Neural progenitor cell (in vitro differentiated cells): ENCODE measurements around the gene KATNBL1. TPM values are rescaled to one million over a fixed set of nuclear protein-coding genes. Genes with fewer than 3 reads are reported as not detected.

Source experiments
- DNase-seq: peaks from one replicate; pipeline ENCODE4 v3.0.0-alpha.2; 2016; ENCODE audit warnings: low spot score
- H2AFZ ChIP-seq: fragments of 200-600 bp; sonication (generic); replicated peaks from 2 replicates; pipeline ENCODE4 v1.6.1; 2016; ENCODE audit warnings: antibody characterized with exemption
- H3F3A ChIP-seq: fragments of 200-600 bp; sonication (generic); 2 replicates; pipeline ENCODE4 v1.6.1; 2016; ENCODE audit warnings: antibody characterized with exemption, low read depth
- H3K27ac ChIP-seq: fragments of 200-600 bp; sonication (generic); 2 replicates; pipeline ENCODE4 v1.5.1; 2016; ENCODE audit warnings: mild to moderate bottlenecking
- H3K27me3 ChIP-seq: fragments of 200-600 bp; sonication (generic); 2 replicates; pipeline ENCODE4 v1.6.1; 2016; ENCODE audit warnings: mild to moderate bottlenecking, moderate library complexity
- H3K36me3 ChIP-seq: fragments of 200-600 bp; sonication (generic); 2 replicates; pipeline ENCODE4 v1.5.1; 2016
- H3K4me1 ChIP-seq: fragments of 200-600 bp; sonication (generic); 2 replicates; pipeline ENCODE4 v1.6.1; 2016; ENCODE audit warnings: mixed run types
- H3K4me2 ChIP-seq: fragments of 200-600 bp; sonication (generic); 2 replicates; pipeline ENCODE4 v1.6.1; 2016
- H3K4me3 ChIP-seq: fragments of 200-600 bp; sonication (generic); 2 replicates; pipeline ENCODE4 v1.5.1; 2016
- H3K79me2 ChIP-seq: fragments of 200-600 bp; sonication (generic); 2 replicates; pipeline ENCODE4 v1.6.1; 2016; ENCODE audit warnings: low read depth
- H3K9ac ChIP-seq: fragments of 200-600 bp; sonication (generic); 2 replicates; pipeline ENCODE4 v1.6.1; 2016
- H3K9me3 ChIP-seq: fragments of 200-600 bp; sonication (generic); 2 replicates; pipeline ENCODE4 v1.5.1; 2016; ENCODE audit warnings: low read depth
- H4K20me1 ChIP-seq: fragments of 200-600 bp; sonication (generic); 2 replicates; pipeline ENCODE4 v1.6.1; 2016; ENCODE audit warnings: low read depth
- H3K27ac Mint-ChIP-seq: 3 replicates; pipeline ENCODE4 v1.8.0; 2021; ENCODE audit warnings: mixed read lengths
- H3K27me3 Mint-ChIP-seq: 2 replicates; pipeline ENCODE4 v1.8.0; 2022; ENCODE audit warnings: low read depth, mild to moderate bottlenecking, inconsistent platforms, moderate library complexity, mixed read lengths; ENCODE audit not compliant: insufficient read depth
- H3K36me3 Mint-ChIP-seq: 3 replicates; pipeline ENCODE4 v1.8.0; 2021; ENCODE audit warnings: mixed read lengths
- H3K4me1 Mint-ChIP-seq: 3 replicates; pipeline ENCODE4 v1.8.0; 2021; ENCODE audit warnings: mixed read lengths
- H3K4me3 Mint-ChIP-seq: 3 replicates; pipeline ENCODE4 v1.8.0; 2021; ENCODE audit warnings: mild to moderate bottlenecking, moderate library complexity, mixed read lengths
- H3K9me3 Mint-ChIP-seq: 3 replicates; pipeline ENCODE4 v1.8.0; 2020; ENCODE audit warnings: mixed read lengths
- CTCF ChIP-seq: fragments of 200-600 bp; sonication (generic); IDR thresholded peaks from 2 replicates; pipeline ENCODE4 v1.5.1; 2017; ENCODE audit warnings: antibody characterized with exemption, mild to moderate bottlenecking
- EZH2 ChIP-seq: fragments of 200-600 bp; sonication (generic); IDR thresholded peaks from 2 replicates; pipeline ENCODE4 v1.6.1; 2017; ENCODE audit warnings: antibody characterized with exemption, mild to moderate bottlenecking, moderate library complexity
- EZH2phosphoT487 ChIP-seq: fragments of 200-600 bp; sonication (generic); IDR thresholded peaks from 2 replicates; pipeline ENCODE4 v1.6.1; 2017; ENCODE audit warnings: antibody characterized with exemption
- total RNA-seq: library from RNA; depleted of rRNA; stranded (reverse); fragments of >200 nt; gene quantifications from 2 replicates; pipeline ENCODE4 v1.2.3, GENCODE V29; 2015; ENCODE audit warnings: low replicate concordance

KATNBL1 gene
- total RNA-seq, 1 donor from 2014 or later, result 178 TPM

DNA sequence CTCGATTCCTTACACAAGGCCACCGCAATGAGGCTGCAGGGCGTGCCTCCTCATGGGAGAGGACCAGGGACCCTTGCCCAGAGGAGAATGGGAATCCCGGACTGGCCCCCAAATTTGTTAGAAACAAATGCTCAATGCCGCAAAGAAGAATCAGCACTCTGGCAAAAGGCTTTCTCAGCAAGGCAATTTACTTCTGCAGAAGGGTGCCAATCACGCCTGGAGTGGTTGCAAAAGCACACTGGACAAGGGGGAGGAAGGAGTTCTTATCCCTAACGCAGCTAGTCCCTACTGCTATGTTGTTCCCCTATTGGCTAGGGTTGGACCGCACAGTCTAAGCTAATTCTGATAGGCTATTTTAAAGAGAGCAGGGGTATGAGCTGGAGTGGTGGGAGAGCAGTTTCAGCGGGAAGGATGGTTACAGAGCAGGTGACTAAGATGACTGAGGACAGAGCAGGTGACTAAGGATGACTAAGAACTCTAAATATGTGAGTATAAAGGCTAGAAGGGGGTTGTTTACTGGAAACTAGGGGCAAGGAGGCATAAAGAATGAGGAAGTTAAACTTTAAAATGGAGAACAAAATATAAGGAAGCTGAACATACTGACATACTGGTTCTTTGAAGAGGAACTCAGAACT is 48.5 kb downstream of the KATNBL1 start:
- no peaks in the 10 kb centered on the region for H3K36me3 ChIP-seq
- Mint-ChIP-seq H3K27me3 (peaks cover 3% of the 10 kb centered on the region), H3K27ac (no peak overlapping the region), H3K4me3 (no peak overlapping the region), H3K9me3 (peaks cover 28% of the 10 kb centered on the region), H3K4me1 (no peaks in the 10 kb centered on the region), H3K36me3 (peaks cover 66% of the 10 kb centered on the region)
- no peak overlapping the region for H3K9ac ChIP-seq
- TF ChIP-seq CTCF (no peak), EZH2phosphoT487 (no peak), EZH2 (no peak)
- peaks cover 20% of the 10 kb centered on the region for H3K4me1 ChIP-seq
- H3F3A ChIP-seq, result peaks cover 19% of the 10 kb centered on the region
- no peak overlapping the region for H3K4me3 ChIP-seq
- peak overlapping the region; percentile 53 for H3K4me2 ChIP-seq
- H3K9me3 ChIP-seq, result no peaks in the 10 kb centered on the region
- H2AFZ ChIP-seq, result no peak overlapping the region
- no peaks in the 10 kb centered on the region for H3K27me3 ChIP-seq
- peak overlapping the region; percentile 18 for H3K27ac ChIP-seq
- no peaks in the 10 kb centered on the region for H4K20me1 ChIP-seq
- DNase-seq, result no peak
- peaks cover 43% of the 10 kb centered on the region for H3K79me2 ChIP-seq

DNA sequence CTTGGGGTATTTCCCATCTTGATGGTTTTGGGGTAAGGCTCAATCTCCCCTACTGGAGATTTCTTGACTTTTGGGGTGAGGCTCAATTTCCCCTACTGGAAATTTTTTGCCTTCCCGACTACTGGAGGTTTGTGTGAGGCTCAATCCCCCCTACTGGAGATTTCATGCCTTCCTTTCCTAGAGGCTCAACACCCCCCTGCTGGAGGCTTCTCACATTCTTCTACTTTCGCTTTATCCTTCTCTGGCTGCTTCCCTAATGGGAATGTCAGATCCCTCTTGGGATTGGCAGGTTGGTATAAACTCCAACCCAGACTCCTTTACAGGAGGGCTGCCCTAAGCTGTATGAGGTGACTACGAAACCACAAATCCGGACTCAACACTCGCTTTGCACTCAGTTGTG is 49.2 kb downstream of the KATNBL1 start:
- Histone ChIP-seq H3K27ac (peak overlapping the region; percentile 18), H4K20me1 (no peaks in the 10 kb centered on the region), H3F3A (peaks cover 19% of the 10 kb centered on the region), H3K4me1 (peaks cover 20% of the 10 kb centered on the region), H3K9me3 (no peaks in the 10 kb centered on the region), H3K9ac (no peak overlapping the region), H3K4me3 (no peak overlapping the region), H3K4me2 (peak overlapping the region; percentile 53), H3K79me2 (peaks cover 36% of the 10 kb centered on the region), H3K36me3 (no peaks in the 10 kb centered on the region), H2AFZ (no peak overlapping the region), H3K27me3 (no peaks in the 10 kb centered on the region)
- H3K4me3 Mint-ChIP-seq, result no peak overlapping the region
- H3K9me3 Mint-ChIP-seq, result peaks cover 32% of the 10 kb centered on the region
- TF ChIP-seq EZH2phosphoT487 (no peak), EZH2 (no peak), CTCF (peak; percentile 61)
- H3K27ac Mint-ChIP-seq, result no peak overlapping the region
- peaks cover 3% of the 10 kb centered on the region for H3K27me3 Mint-ChIP-seq
- no peaks in the 10 kb centered on the region for H3K4me1 Mint-ChIP-seq
- peak; percentile 74 for DNase-seq
- H3K36me3 Mint-ChIP-seq, result peaks cover 72% of the 10 kb centered on the region

DNA sequence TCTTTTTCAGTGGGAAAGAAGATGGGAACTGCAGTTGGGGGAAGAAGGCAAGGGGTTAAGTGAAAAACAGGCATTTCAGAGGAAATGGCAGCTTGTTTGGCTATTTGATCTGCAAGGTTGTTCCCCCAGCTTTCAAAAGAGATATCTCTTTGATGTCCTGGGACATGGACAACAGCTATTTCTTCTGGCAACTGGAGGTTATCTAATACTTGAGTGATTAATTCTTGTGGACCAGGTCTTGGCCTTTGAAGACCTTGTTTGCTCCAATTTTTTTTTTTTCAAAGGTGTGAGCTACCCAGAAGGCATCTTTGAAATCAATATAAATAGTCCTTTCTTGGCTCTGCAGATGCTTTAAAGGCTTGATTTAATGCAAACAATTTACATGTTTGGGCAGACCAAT is 51.5 kb downstream of the KATNBL1 start:
- no peak for DNase-seq
- Mint-ChIP-seq H3K27ac (no peak overlapping the region), H3K27me3 (peaks cover 8% of the 10 kb centered on the region), H3K4me3 (no peak overlapping the region), H3K36me3 (peaks cover 72% of the 10 kb centered on the region), H3K9me3 (peaks cover 30% of the 10 kb centered on the region), H3K4me1 (no peaks in the 10 kb centered on the region)
- Histone ChIP-seq H3K9ac (no peak overlapping the region), H3K4me1 (peaks cover 20% of the 10 kb centered on the region), H3K4me2 (no peak overlapping the region), H3K4me3 (no peak overlapping the region), H3K36me3 (no peaks in the 10 kb centered on the region), H3K79me2 (peaks cover 12% of the 10 kb centered on the region), H3F3A (peaks cover 19% of the 10 kb centered on the region), H3K27ac (no peak overlapping the region), H2AFZ (no peak overlapping the region), H3K9me3 (no peaks in the 10 kb centered on the region), H3K27me3 (no peaks in the 10 kb centered on the region), H4K20me1 (no peaks in the 10 kb centered on the region)
- no peak for TF ChIP-seq CTCF
- no peak for TF ChIP-seq EZH2
- TF ChIP-seq EZH2phosphoT487, result no peak
